ENCODE data around the gene CENPA.

DNA sequence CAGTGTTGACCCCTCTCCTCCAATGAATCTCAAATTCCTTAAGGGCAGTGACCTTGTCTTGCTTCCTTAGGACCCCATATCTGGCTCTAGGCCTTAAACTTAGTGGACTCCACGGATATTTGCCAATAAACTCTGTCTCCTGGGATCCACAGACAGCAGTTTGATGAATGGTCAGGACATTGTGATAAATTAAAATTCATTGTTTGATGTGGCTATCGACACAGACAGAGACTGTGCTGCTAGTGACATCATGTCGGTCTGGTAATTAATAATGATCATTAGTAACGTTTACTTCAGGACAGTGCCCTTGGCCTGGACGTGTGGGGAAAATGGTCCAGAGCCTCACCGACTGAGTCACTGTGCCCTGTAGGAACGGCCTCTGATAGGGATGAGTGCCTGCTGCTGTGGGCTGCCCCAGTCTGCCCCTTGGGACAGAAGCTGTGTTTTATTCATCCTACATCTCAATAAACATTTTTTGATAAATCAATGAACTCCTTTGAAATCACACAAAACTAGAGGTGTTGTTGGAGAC, 27.0 kb upstream of the CENPA start:
- TF ChIP-seq, protein P1, sequence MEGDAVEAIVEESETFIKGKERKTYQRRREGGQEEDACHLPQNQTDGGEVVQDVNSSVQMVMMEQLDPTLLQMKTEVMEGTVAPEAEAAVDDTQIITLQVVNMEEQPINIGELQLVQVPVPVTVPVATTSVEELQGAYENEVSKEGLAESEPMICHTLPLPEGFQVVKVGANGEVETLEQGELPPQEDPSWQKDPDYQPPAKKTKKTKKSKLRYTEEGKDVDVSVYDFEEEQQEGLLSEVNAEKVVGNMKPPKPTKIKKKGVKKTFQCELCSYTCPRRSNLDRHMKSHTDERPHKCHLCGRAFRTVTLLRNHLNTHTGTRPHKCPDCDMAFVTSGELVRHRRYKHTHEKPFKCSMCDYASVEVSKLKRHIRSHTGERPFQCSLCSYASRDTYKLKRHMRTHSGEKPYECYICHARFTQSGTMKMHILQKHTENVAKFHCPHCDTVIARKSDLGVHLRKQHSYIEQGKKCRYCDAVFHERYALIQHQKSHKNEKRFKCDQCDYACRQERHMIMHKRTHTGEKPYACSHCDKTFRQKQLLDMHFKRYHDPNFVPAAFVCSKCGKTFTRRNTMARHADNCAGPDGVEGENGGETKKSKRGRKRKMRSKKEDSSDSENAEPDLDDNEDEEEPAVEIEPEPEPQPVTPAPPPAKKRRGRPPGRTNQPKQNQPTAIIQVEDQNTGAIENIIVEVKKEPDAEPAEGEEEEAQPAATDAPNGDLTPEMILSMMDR (conservative IDR thresholded peaks at IDR 0.05 in 1 of 2, IDR thresholded peaks at IDR 0.05 in 1 of 2; ENCODE audit: low read depth in 1 of 2, low read length in 2 of 2), result no peak
- no peak for TF ChIP-seq EZH2 (IDR thresholded peaks at IDR 0.05; ENCODE audit: low read length, missing control alignments)

Data from fibroblast of lung (primary cell).